ENCODE data around the gene LILRB1.

LILRB1 gene

GRCh38 chr19:54660306-54660705 is 30.0 kb downstream of the LILRB1 start:
- no peaks in the 10 kb centered on the region for H3K4me1 ChIP-seq (ENCODE audit: control insufficient read depth, insufficient read depth, low read length, poor library complexity, severe bottlenecking)
- no peak overlapping the region for H3K27ac ChIP-seq (ENCODE audit: insufficient read depth, low read length, poor library complexity, severe bottlenecking)
- DNase-seq: no peak
- H3K9me3 ChIP-seq (ENCODE audit: control insufficient read depth, low read length): no peaks in the 10 kb centered on the region
- no peak overlapping the region for H3K4me3 ChIP-seq (ENCODE audit: insufficient read depth, low read depth, low read length, poor library complexity, severe bottlenecking)
- H3K36me3 ChIP-seq (ENCODE audit: control insufficient read depth, insufficient read depth, low read length): no peaks in the 10 kb centered on the region
- no peaks in the 10 kb centered on the region for H3K27me3 ChIP-seq (replicated peaks; ENCODE audit: control insufficient read depth, insufficient read depth, low read length, poor library complexity, severe bottlenecking)

DNA sequence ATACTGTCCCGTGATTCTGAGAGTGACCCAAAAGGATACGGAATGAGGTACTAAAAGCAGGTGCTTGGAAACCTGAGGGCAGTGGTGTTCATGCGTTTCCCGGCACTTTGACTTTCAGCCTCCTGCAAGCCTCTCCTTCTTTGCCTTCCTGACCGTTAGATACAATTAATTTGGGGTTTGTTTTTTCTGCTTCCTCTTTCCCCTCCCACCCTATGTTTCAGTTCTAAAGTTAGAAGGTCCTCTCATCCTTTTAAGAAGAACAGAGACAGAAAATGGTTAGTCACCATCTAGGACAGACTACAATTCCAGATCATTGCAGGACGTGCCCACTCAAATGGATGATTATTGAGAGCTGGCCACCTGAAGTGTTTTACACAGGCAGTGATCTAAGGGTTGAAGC is 30.7 kb downstream of the LILRB1 start:
- no peaks in the 10 kb centered on the region for H3K9me3 ChIP-seq (ENCODE audit: control insufficient read depth, low read length)
- H3K36me3 ChIP-seq (ENCODE audit: control insufficient read depth, insufficient read depth, low read length): no peaks in the 10 kb centered on the region
- H3K27me3 ChIP-seq (replicated peaks; ENCODE audit: control insufficient read depth, insufficient read depth, low read length, poor library complexity, severe bottlenecking): no peaks in the 10 kb centered on the region
- H3K4me1 ChIP-seq (ENCODE audit: control insufficient read depth, insufficient read depth, low read length, poor library complexity, severe bottlenecking): no peaks in the 10 kb centered on the region
- no peak overlapping the region for H3K27ac ChIP-seq (ENCODE audit: insufficient read depth, low read length, poor library complexity, severe bottlenecking)
- no peak for DNase-seq
- no peak overlapping the region for H3K4me3 ChIP-seq (ENCODE audit: insufficient read depth, low read depth, low read length, poor library complexity, severe bottlenecking)

DNA sequence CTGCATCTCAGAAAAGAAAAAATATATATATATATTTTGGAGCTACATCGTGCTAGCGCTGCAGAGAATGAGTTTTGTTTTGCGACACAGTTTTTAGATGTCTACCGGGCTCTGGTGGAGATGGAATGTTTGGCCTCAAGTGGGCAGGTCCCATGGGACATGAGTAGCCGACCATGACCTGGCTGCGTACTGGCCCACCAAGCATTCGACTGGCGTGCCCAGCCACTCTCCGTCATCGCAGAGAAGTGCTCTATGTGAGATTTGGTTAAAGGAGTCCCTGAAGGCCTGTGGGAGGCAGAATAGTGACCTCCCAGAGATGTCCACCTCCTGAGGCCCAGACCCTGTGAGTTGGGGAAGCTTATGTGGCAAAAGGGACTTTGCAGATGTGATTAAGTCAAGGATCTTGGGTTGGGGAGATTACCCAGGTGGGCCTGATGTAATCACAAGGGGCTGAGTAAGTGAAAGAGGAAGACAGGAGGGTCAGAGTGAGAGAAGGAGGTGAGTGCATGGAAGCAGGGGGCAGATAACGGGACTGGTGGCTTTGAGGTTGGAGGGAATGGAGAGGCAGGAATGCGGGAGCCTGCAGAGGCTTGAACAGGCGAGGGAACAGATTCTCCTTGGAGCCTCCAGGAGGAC is 31.7 kb downstream of the LILRB1 start:
- DNase-seq: no peak

GRCh38 chr19:54662730-54663129 is 32.4 kb downstream of the LILRB1 start, which contains the start of gene LILRB4:
Gene LILRB4 (plus strand): TSS chr19:54662985. CDS start chr19:54663034, 49 bp downstream.
- no peaks in the 10 kb centered on the region for H3K4me1 ChIP-seq (ENCODE audit: control insufficient read depth, insufficient read depth, low read length, poor library complexity, severe bottlenecking)
- H3K9me3 ChIP-seq (ENCODE audit: control insufficient read depth, low read length): no peaks in the 10 kb centered on the region
- H3K27ac ChIP-seq (ENCODE audit: insufficient read depth, low read length, poor library complexity, severe bottlenecking): no peak within 1 kb of the TSS
- H3K27me3 ChIP-seq (replicated peaks; ENCODE audit: control insufficient read depth, insufficient read depth, low read length, poor library complexity, severe bottlenecking): no peaks in the 10 kb centered on the region
- no peak for DNase-seq
- no peak within 1 kb of the TSS for H3K4me3 ChIP-seq (ENCODE audit: insufficient read depth, low read depth, low read length, poor library complexity, severe bottlenecking)
- no peaks in the 10 kb centered on the region for H3K36me3 ChIP-seq (ENCODE audit: control insufficient read depth, insufficient read depth, low read length)

More for the DNA sequence above, 31.7 kb downstream of the LILRB1 start:
- Histone ChIP-seq H3K4me1 (ENCODE audit: control insufficient read depth, insufficient read depth, low read length, poor library complexity, severe bottlenecking) (no peaks in the 10 kb centered on the region), H3K27me3 (replicated peaks; ENCODE audit: control insufficient read depth, insufficient read depth, low read length, poor library complexity, severe bottlenecking) (no peaks in the 10 kb centered on the region), H3K27ac (ENCODE audit: insufficient read depth, low read length, poor library complexity, severe bottlenecking) (no peak overlapping the region), H3K9me3 (ENCODE audit: control insufficient read depth, low read length) (no peaks in the 10 kb centered on the region), H3K36me3 (ENCODE audit: control insufficient read depth, insufficient read depth, low read length) (no peaks in the 10 kb centered on the region), H3K4me3 (ENCODE audit: insufficient read depth, low read depth, low read length, poor library complexity, severe bottlenecking) (no peak overlapping the region)

GRCh38 chr19:54665530-54665929 is 35.2 kb downstream of the LILRB1 start:
- Histone ChIP-seq H3K27ac (ENCODE audit: insufficient read depth, low read length, poor library complexity, severe bottlenecking) (no peak overlapping the region), H3K9me3 (ENCODE audit: control insufficient read depth, low read length) (no peaks in the 10 kb centered on the region), H3K4me1 (ENCODE audit: control insufficient read depth, insufficient read depth, low read length, poor library complexity, severe bottlenecking) (no peaks in the 10 kb centered on the region), H3K36me3 (ENCODE audit: control insufficient read depth, insufficient read depth, low read length) (no peaks in the 10 kb centered on the region), H3K4me3 (ENCODE audit: insufficient read depth, low read depth, low read length, poor library complexity, severe bottlenecking) (no peak overlapping the region), H3K27me3 (replicated peaks; ENCODE audit: control insufficient read depth, insufficient read depth, low read length, poor library complexity, severe bottlenecking) (no peaks in the 10 kb centered on the region)
- DNase-seq: no peak

DNA sequence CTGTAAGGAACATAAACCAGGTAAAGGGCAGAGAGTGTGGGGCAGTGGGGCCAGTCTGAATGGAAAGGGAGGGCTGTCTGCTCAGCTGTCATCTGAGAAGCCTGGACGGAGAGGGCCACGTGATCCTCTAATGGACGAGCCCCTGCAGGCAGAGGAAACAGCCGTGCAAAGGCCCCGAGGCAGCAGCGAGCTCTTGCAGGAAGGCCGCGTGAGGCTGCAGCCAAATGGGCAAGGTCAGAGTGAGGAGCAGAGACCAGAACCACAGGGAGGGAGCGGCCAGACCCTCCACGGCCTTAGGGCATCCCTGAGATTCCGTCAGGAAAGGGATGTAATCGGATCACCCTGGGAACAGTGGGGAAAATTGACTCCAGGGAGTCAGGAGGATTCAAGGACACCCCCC is 36.9 kb downstream of the LILRB1 start:
- no peaks in the 10 kb centered on the region for H3K9me3 ChIP-seq (ENCODE audit: control insufficient read depth, low read length)
- no peak for DNase-seq

DNA sequence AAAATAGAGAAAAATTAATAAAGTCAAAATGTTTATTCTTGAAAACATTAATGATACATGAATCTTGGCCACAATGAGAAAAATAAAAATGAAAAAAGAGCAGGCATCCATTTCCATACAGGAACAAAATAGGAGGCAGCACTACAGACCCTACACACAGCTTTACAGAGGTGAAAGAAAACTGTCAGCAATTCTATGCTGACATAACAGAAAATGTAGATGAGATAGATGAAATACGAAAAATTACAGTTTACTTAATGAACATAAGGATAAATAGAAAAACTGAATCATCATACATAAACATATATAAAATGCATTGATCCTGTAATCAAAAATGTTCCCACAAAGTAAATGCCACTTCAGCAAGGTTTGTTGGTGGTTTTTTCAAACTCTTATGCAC is 38.1 kb downstream of the LILRB1 start:
- H3K36me3 ChIP-seq (ENCODE audit: control insufficient read depth, insufficient read depth, low read length): no peaks in the 10 kb centered on the region
- H3K4me3 ChIP-seq (ENCODE audit: insufficient read depth, low read depth, low read length, poor library complexity, severe bottlenecking): no peak overlapping the region
- no peaks in the 10 kb centered on the region for H3K9me3 ChIP-seq (ENCODE audit: control insufficient read depth, low read length)
- DNase-seq: no peak
- H3K27ac ChIP-seq (ENCODE audit: insufficient read depth, low read length, poor library complexity, severe bottlenecking): no peak overlapping the region
- no peaks in the 10 kb centered on the region for H3K4me1 ChIP-seq (ENCODE audit: control insufficient read depth, insufficient read depth, low read length, poor library complexity, severe bottlenecking)
- H3K27me3 ChIP-seq (replicated peaks; ENCODE audit: control insufficient read depth, insufficient read depth, low read length, poor library complexity, severe bottlenecking): peaks cover 4% of the 10 kb centered on the region

More for the DNA sequence above, 36.9 kb downstream of the LILRB1 start:
- no peaks in the 10 kb centered on the region for H3K4me1 ChIP-seq (ENCODE audit: control insufficient read depth, insufficient read depth, low read length, poor library complexity, severe bottlenecking)
- no peak overlapping the region for H3K4me3 ChIP-seq (ENCODE audit: insufficient read depth, low read depth, low read length, poor library complexity, severe bottlenecking)
- H3K36me3 ChIP-seq (ENCODE audit: control insufficient read depth, insufficient read depth, low read length): no peaks in the 10 kb centered on the region
- no peak overlapping the region for H3K27ac ChIP-seq (ENCODE audit: insufficient read depth, low read length, poor library complexity, severe bottlenecking)
- peaks cover 4% of the 10 kb centered on the region for H3K27me3 ChIP-seq (replicated peaks; ENCODE audit: control insufficient read depth, insufficient read depth, low read length, poor library complexity, severe bottlenecking)

DNA sequence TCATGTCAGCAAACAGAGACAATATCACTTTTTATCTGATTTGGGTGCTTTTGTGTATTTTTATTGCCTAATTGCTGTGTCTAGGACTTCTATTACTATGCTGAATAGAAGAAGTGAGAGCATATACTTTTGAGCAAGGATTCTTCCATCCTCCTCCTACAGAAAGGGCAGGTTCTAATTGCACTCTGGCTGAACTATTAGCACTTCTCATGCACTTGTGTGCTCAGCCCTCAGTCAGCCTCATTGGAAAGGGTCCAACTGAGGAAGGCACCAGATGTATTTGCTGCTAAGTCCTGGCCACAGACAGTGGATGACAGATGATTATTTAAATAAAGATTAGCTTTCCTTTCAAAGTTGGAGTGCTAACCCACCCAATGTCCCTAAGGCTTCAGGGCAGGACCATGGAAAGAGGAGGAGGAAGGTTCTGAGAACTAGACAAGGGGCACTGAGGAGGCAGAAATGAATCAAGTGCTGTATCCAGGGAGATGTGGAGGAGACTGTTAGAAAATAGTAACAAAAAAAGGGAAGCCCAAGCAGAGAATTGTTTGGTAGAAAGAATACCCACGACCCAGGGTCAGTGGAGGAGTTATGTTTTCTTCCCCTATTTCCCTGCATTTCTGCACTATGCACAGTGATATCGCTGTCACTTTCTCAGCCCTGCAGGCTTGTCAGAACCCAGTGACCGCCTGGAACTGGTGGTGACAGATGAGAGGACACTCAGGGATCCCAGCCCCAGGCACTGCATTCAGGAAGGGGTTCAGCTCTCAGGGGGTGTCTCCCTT is 40.5 kb downstream of the LILRB1 start:
- no peak for DNase-seq
- H3K27me3 ChIP-seq (replicated peaks; ENCODE audit: control insufficient read depth, insufficient read depth, low read length, poor library complexity, severe bottlenecking): peaks cover 4% of the 10 kb centered on the region
- no peaks in the 10 kb centered on the region for H3K36me3 ChIP-seq (ENCODE audit: control insufficient read depth, insufficient read depth, low read length)
- no peaks in the 10 kb centered on the region for H3K4me1 ChIP-seq (ENCODE audit: control insufficient read depth, insufficient read depth, low read length, poor library complexity, severe bottlenecking)
- no peak overlapping the region for H3K4me3 ChIP-seq (ENCODE audit: insufficient read depth, low read depth, low read length, poor library complexity, severe bottlenecking)
- no peaks in the 10 kb centered on the region for H3K9me3 ChIP-seq (ENCODE audit: control insufficient read depth, low read length)
- H3K27ac ChIP-seq (ENCODE audit: insufficient read depth, low read length, poor library complexity, severe bottlenecking): no peak overlapping the region

DNA sequence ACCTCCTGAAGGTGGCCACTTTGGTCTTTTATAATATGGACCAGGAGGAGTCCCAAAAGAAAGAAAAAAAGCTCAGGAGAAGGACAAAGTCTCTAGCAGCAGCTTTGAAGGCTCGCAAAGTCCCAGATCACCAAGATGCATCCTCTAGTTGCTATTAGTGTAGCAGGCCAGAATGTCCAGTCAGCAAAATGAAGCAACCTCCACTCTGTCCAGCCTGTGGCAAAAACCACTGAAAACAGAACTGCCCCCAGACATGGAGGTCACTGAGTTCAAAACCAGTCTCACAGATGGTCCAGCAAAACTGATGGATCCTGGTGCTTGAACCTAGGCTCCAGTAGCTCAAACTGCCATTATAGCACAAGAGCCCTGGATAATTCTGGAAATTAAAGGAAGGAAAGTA is 42.9 kb downstream of the LILRB1 start:
- H3K27ac ChIP-seq (ENCODE audit: insufficient read depth, low read length, poor library complexity, severe bottlenecking): no peak overlapping the region
- no peaks in the 10 kb centered on the region for H3K4me1 ChIP-seq (ENCODE audit: control insufficient read depth, insufficient read depth, low read length, poor library complexity, severe bottlenecking)
- no peaks in the 10 kb centered on the region for H3K36me3 ChIP-seq (ENCODE audit: control insufficient read depth, insufficient read depth, low read length)
- peaks cover 4% of the 10 kb centered on the region for H3K27me3 ChIP-seq (replicated peaks; ENCODE audit: control insufficient read depth, insufficient read depth, low read length, poor library complexity, severe bottlenecking)
- DNase-seq: no peak
- no peak overlapping the region for H3K4me3 ChIP-seq (ENCODE audit: insufficient read depth, low read depth, low read length, poor library complexity, severe bottlenecking)
- H3K9me3 ChIP-seq (ENCODE audit: control insufficient read depth, low read length): no peaks in the 10 kb centered on the region

- Histone ChIP-seq H3K27me3 (replicated peaks; ENCODE audit: control insufficient read depth, insufficient read depth, low read length, poor library complexity, severe bottlenecking) (peaks cover 4% of the 10 kb centered on the region), H3K9me3 (ENCODE audit: control insufficient read depth, low read length) (no peaks in the 10 kb centered on the region), H3K36me3 (ENCODE audit: control insufficient read depth, insufficient read depth, low read length) (no peaks in the 10 kb centered on the region), H3K4me1 (ENCODE audit: control insufficient read depth, insufficient read depth, low read length, poor library complexity, severe bottlenecking) (no peaks in the 10 kb centered on the region), H3K27ac (ENCODE audit: insufficient read depth, low read length, poor library complexity, severe bottlenecking) (no peak overlapping the region), H3K4me3 (ENCODE audit: insufficient read depth, low read depth, low read length, poor library complexity, severe bottlenecking) (no peak overlapping the region)
- DNase-seq: no peak
These were observed 43.8 kb downstream of the LILRB1 start for GRCh38 chr19:54674021-54674617.

All from effector memory CD4-positive, alpha-beta T cell (primary cell).